GM12891 (cell line): ENCODE measurements around the gene MAP3K9.
"Not testable (repeated sequence)": the region's sequence is repeated elsewhere in the genome, so short reads cannot be mapped to it uniquely, and the experiment has no call there.

ENCODE experiments used
- DNase-seq: peaks from one replicate; pipeline ENCODE4 v3.0.0; 2011; ENCODE audit warnings: low spot score; ENCODE audit not compliant: insufficient read length
- FAIRE-seq: peaks from 2 replicates; lab custom pipeline; 2011; peaks lifted over from hg19 to GRCh38; lab: Jason Lieb, UNC
- PAX5 ChIP-seq: IDR thresholded peaks from 2 replicates; pipeline ENCODE4 v1.6.1; 2011; ENCODE audit warnings: low read length, moderate library complexity, mild to moderate bottlenecking; ENCODE audit not compliant: insufficient read depth, severe bottlenecking
- POLR2A ChIP-seq: IDR thresholded peaks from 2 replicates; pipeline ENCODE4 v1.6.1; 2011; ENCODE audit warnings: low read depth, low read length, control low read depth
- POLR2AphosphoS5 ChIP-seq: IDR thresholded peaks from 2 replicates; pipeline ENCODE4 v1.6.1; 2011; ENCODE audit warnings: low read depth, low read length, control low read depth
- POU2F2 ChIP-seq: IDR thresholded peaks from 2 replicates; pipeline ENCODE4 v1.6.1; 2011; ENCODE audit warnings: low read depth, mild to moderate bottlenecking, control low read depth, low read length, moderate library complexity
- SPI1 ChIP-seq: IDR thresholded peaks from 2 replicates; pipeline ENCODE4 v1.6.1; 2011; ENCODE audit warnings: low read depth, low read length, control low read depth
- TAF1 ChIP-seq: IDR thresholded peaks from 2 replicates; pipeline ENCODE4 v1.6.1; 2011; ENCODE audit warnings: low read depth, low read length, control low read depth

MAP3K9 gene

DNA sequence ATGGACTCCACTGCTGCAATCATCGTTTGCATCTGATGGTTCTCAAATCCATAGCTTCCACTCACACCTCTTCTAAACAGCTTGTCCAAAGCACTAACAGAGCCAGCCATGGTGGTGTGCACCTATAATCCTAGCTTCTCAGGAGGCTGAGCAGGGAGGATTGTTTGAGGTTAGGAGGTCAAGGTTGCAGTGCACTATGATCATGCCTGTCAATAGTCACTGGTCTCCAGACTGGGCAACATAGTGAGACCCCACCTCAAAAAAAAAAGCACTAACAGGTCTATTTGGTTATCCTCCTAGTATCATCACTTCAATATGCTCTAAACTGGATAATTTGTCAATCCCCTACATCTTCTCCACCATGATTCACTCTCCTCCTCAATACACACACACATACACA is 104.4 kb downstream of the MAP3K9 start:
- TF ChIP-seq SPI1 (no peak), PAX5 (no peak), POLR2A (no peak), POLR2AphosphoS5 (no peak)
- FAIRE-seq, result no peak
- no peak for DNase-seq

- DNase-seq, FAIRE-seq: not testable (repeated sequence)
Observed at GRCh38 chr14:70703621-70704168, 105.6 kb downstream of the MAP3K9 start.

GRCh38 chr14:70702161-70702560 is 107.2 kb downstream of the MAP3K9 start:
- TF ChIP-seq SPI1 (no peak), POLR2AphosphoS5 (no peak), TAF1 (no peak), PAX5 (no peak), POU2F2 (no peak)
- DNase-seq (no peak), FAIRE-seq (no peak)

GRCh38 chr14:70701610-70702009 is 107.7 kb downstream of the MAP3K9 start:
- TF ChIP-seq TAF1, result no peak
- TF ChIP-seq POLR2AphosphoS5, result no peak
- TF ChIP-seq PAX5, result no peak
- no peak for TF ChIP-seq POLR2A
- FAIRE-seq (no peak), DNase-seq (no peak)

- DNase-seq, result no peak
- no peak for FAIRE-seq
- TF ChIP-seq PAX5 (no peak), SPI1 (no peak), POU2F2 (no peak), TAF1 (no peak), POLR2A (no peak), POLR2AphosphoS5 (no peak)
Observed at GRCh38 chr14:70700955-70701585, 108.2 kb downstream of the MAP3K9 start.

GRCh38 chr14:70699646-70700045 is 109.7 kb downstream of the MAP3K9 start:
- no peak for TF ChIP-seq POU2F2
- TF ChIP-seq POLR2AphosphoS5, result no peak
- no peak for TF ChIP-seq POLR2A
- no peak for DNase-seq
- FAIRE-seq, result no peak

- FAIRE-seq, result no peak
- no peak for DNase-seq
Observed at GRCh38 chr14:70698288-70698687, 111.0 kb downstream of the MAP3K9 start.

DNA sequence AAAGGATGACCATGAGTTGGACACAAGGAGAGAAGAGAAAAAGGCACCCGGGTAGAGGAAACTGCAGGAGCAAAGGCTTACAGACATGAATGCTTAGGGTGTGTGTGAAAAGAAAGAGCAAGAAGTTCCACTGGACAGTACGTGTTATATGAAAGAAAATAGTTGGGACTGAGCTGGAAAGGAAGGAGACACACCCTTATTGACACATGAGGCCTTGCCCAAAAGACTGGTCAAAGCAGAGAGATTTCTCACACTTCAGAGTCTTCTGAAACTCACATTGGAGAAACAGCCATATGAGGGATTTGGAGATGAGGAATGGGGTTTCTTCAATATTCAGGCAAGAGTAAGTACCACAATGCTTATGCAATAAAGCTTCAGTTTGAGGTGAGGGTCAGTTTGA is 111.6 kb downstream of the MAP3K9 start:
- DNase-seq (no peak), FAIRE-seq (no peak)
- TF ChIP-seq SPI1 (no peak), TAF1 (no peak), POLR2AphosphoS5 (no peak), POU2F2 (no peak), PAX5 (no peak), POLR2A (no peak)

More at GRCh38 chr14:70698288-70698687, 111.0 kb downstream of the MAP3K9 start:
- TF ChIP-seq PAX5 (no peak), POLR2AphosphoS5 (no peak), TAF1 (no peak)

- FAIRE-seq, result no peak
Observed at GRCh38 chr14:70696026-70696425, 113.3 kb downstream of the MAP3K9 start.

GRCh38 chr14:70692210-70692609 is 117.1 kb downstream of the MAP3K9 start:
- FAIRE-seq (no peak), DNase-seq (no peak)
- TF ChIP-seq POLR2A, result no peak
- TF ChIP-seq POU2F2, result no peak

More at GRCh38 chr14:70696026-70696425, 113.3 kb downstream of the MAP3K9 start:
- no peak for TF ChIP-seq TAF1
- no peak for TF ChIP-seq POLR2AphosphoS5
- TF ChIP-seq SPI1, result no peak
- no peak for TF ChIP-seq POLR2A
- DNase-seq, result no peak
